Esophagus squamous epithelium (tissue), 5 donors: ENCODE data around the gene PCDHGA1. TPM values are rescaled to one million over a fixed set of nuclear protein-coding genes. Genes with fewer than 3 reads are reported as not detected.
A peak's percentile ranks its signal among the peaks of the same experiment; 100 is the strongest.

Experiments
- DNase-seq: peaks from one replicate; lab custom pipeline; 2025; lab: John Stamatoyannopoulos, UW
- H3K27ac ChIP-seq, 4 donors: fragments of 200-600 bp; sonication (generic); one replicate each; pipeline ENCODE4 v1.5.1; 2016 to 2019; ENCODE audit warnings: mild to moderate bottlenecking in 1 of 4
- H3K27me3 ChIP-seq, 4 donors: fragments of 200-600 bp; sonication (generic); 1 replicate in 3 of 4; 2 replicates in 1 of 4; pipeline versions ENCODE4 v1.5.1 to v1.6.0; 2017 to 2021; ENCODE audit warnings: antibody characterized with exemption in 1 of 4
- H3K36me3 ChIP-seq, 3 donors: fragments of 200-600 bp; sonication (generic); one replicate each; pipeline ENCODE4 v1.5.1; 2016 to 2019
- H3K4me1 ChIP-seq, 3 donors: fragments of 200-600 bp; sonication (generic); one replicate each; pipeline ENCODE4 v1.5.1; 2017 to 2019
- H3K4me3 ChIP-seq, 4 donors: fragments of 200-600 bp; sonication (generic); 1 replicate in 3 of 4; 2 replicates in 1 of 4; pipeline ENCODE4 v1.5.1; 2016 to 2019; ENCODE audit warnings: mild to moderate bottlenecking in 2 of 4, moderate library complexity in 1 of 4
- H3K9me3 ChIP-seq, 3 donors: fragments of 200-600 bp; sonication (generic); one replicate each; pipeline ENCODE4 v1.5.1; 2016 to 2019
- CTCF ChIP-seq, 6 experiments: fragments of 450-650 bp in 4 of 6; fragments of 200-600 bp in 2 of 6; sonication (generic) in 2 of 6; IDR thresholded peaks; one replicate each; pipeline ENCODE4 v1.5.1; 2016 to 2019; ENCODE audit warnings: antibody characterized with exemption in 6 of 6, mild to moderate bottlenecking in 4 of 6, moderate library complexity in 4 of 6
- POLR2A ChIP-seq, 4 donors: fragments of 450-650 bp; IDR thresholded peaks; one replicate each; pipeline ENCODE4 v1.6.1; 2017; ENCODE audit warnings: antibody characterized with exemption in 4 of 4, mild to moderate bottlenecking in 4 of 4, moderate library complexity in 3 of 4
- WGBS, 2 donors: methylation state at CpG; one replicate each; pipeline ENCODE4 v1.1.5; 2018; 5-methylcytosine and 5-hydroxymethylcytosine counted together
- intact Hi-C: fragments of 100-400 bp; cut with DNase I; formaldehyde crosslinking; loops from one replicate; pipeline ENCODE4 v1.15.0; 2022
- total RNA-seq, 4 donors: library from RNA; depleted of rRNA; stranded (reverse); fragments of >200 nt; gene quantifications; one replicate each; pipeline ENCODE4 v1.1.0, GENCODE V29; 2016
- donor health status: DM: yes; HTN: yes; CAD: no.

The PCDHGA1 gene
- total RNA-seq, 4 donors from 2014 or later, result 0.19 to 0.66 (median 0.34) TPM

- WGBS, 2 donors, result 20 to 32% methylated on average over 10 to 11 of the region's 11 CpGs
- peak; percentile 77 to 94 (median 85) for TF ChIP-seq CTCF (IDR thresholded peaks at IDR 0.05)
- peak in 1 of 4 donors; percentile 19 for TF ChIP-seq POLR2A (IDR thresholded peaks at IDR 0.05)
- H3K4me3 ChIP-seq, result peak overlapping the region in 3 of 4 donors; percentile 23 to 41 (median 28)
- peak overlapping the region; percentile 88 to 94 (median 91) for H3K27ac ChIP-seq
- peaks cover 0 to 51% (median 0%) of the 10 kb centered on the region in 3 donors for H3K36me3 ChIP-seq
- peaks cover 0 to 47% (median 15%) of the 10 kb centered on the region in 3 donors for H3K4me1 ChIP-seq
- DNase-seq, result peak; percentile 30
- H3K9me3 ChIP-seq, result no peaks in the 10 kb centered on the region
- no peaks in the 10 kb centered on the region for H3K27me3 ChIP-seq
- intact Hi-C loops, result loop anchor here (5.0 to 10.0 kb wide), 3 partner anchors 35 to 143 kb away; partner anchors contain the start of genes PCDHGA10, PCDHGB7 and PCDHGC3
Measured at GRCh38 chr5:141557681-141558136, 227.4 kb downstream of the PCDHGA1 start.

- H3K4me3 ChIP-seq, result peak overlapping the region in 3 of 4 donors; percentile 23 to 41 (median 28)
- TF ChIP-seq POLR2A (IDR thresholded peaks at IDR 0.05), result no peak
- intact Hi-C loops, result loop anchor here (5.0 to 10.0 kb wide), 3 partner anchors 36 to 143 kb away; partner anchors contain the start of genes PCDHGA10, PCDHGB7 and PCDHGC3
- no peaks in the 10 kb centered on the region for H3K9me3 ChIP-seq
- 29 to 31% methylated on average over 6 of the region's 6 CpGs for WGBS, 2 donors
- peaks cover 0 to 51% (median 0%) of the 10 kb centered on the region in 3 donors for H3K36me3 ChIP-seq
- peaks cover 0 to 47% (median 15%) of the 10 kb centered on the region in 3 donors for H3K4me1 ChIP-seq
- no peaks in the 10 kb centered on the region for H3K27me3 ChIP-seq
- DNase-seq, result no peak
- H3K27ac ChIP-seq, result peak overlapping the region; percentile 88 to 94 (median 91)
Measured at GRCh38 chr5:141558150-141558549, 227.8 kb downstream of the PCDHGA1 start.

- intact Hi-C loops, result loop anchor here (5.0 to 10.0 kb wide), 3 partner anchors 37 to 145 kb away; partner anchors contain the start of genes PCDHGA10, PCDHGB7 and PCDHGC3
- Histone ChIP-seq H3K27ac (peak overlapping the region; percentile 88 to 94 (median 88)), H3K4me3 (no peak overlapping the region), H3K9me3 (no peaks in the 10 kb centered on the region), H3K36me3 (peaks cover 0 to 51% (median 0%) of the 10 kb centered on the region in 3 donors), H3K27me3 (no peaks in the 10 kb centered on the region), H3K4me1 (peaks cover 0 to 54% (median 15%) of the 10 kb centered on the region in 3 donors)
- no peak for TF ChIP-seq POLR2A (IDR thresholded peaks at IDR 0.05)
- TF ChIP-seq CTCF (IDR thresholded peaks at IDR 0.05), result no peak
- no peak for DNase-seq
Measured at GRCh38 chr5:141559461-141559860, 229.1 kb downstream of the PCDHGA1 start.

GRCh38 chr5:141560151-141560550, 229.8 kb downstream of the PCDHGA1 start:
- DNase-seq, result no peak
- Histone ChIP-seq H3K27ac (peak overlapping the region; percentile 88 to 94 (median 88)), H3K4me1 (peaks cover 0 to 56% (median 15%) of the 10 kb centered on the region in 3 donors), H3K36me3 (peaks cover 0 to 54% (median 0%) of the 10 kb centered on the region in 3 donors), H3K27me3 (no peaks in the 10 kb centered on the region), H3K9me3 (no peaks in the 10 kb centered on the region), H3K4me3 (peak overlapping the region in 2 of 4 donors; percentile 5 to 28)
- intact Hi-C loops, result no loop called here
- no peak for TF ChIP-seq POLR2A (IDR thresholded peaks at IDR 0.05)

GRCh38 chr5:141560725-141561483, 230.6 kb downstream of the PCDHGA1 start:
- peak overlapping the region in 3 of 4 donors; percentile 5 to 28 (median 6) for H3K4me3 ChIP-seq
- WGBS, 2 donors, result 14 to 27% methylated on average over 9 of the region's 9 CpGs
- peak overlapping the region; percentile 88 to 94 (median 88) for H3K27ac ChIP-seq
- TF ChIP-seq CTCF (IDR thresholded peaks at IDR 0.05) (peak; percentile 46 to 94 (median 89)), POLR2A (IDR thresholded peaks at IDR 0.05) (peak in 1 of 4 donors; percentile 22)
- DNase-seq, result peak; percentile 8
- H3K36me3 ChIP-seq, result peaks cover 0 to 54% (median 0%) of the 10 kb centered on the region in 3 donors
- no peaks in the 10 kb centered on the region for H3K27me3 ChIP-seq
- H3K9me3 ChIP-seq, result no peaks in the 10 kb centered on the region
- intact Hi-C loops, result no loop called here
- peaks cover 0 to 56% (median 15%) of the 10 kb centered on the region in 3 donors for H3K4me1 ChIP-seq

Other genes starting within 250 kb of the PCDHGA1 start
- 1 to 10 TPM in 2 of 4 donors, under 1 TPM in 2; 0.53 to 2.3 (median 0.97) TPM for gene PCDHB2, start 235.9 kb upstream of the PCDHGA1 start, total RNA-seq
- under 1 TPM; 0.30 to 0.76 (median 0.71) TPM for gene PCDHB3, start 230.0 kb upstream of the PCDHGA1 start, total RNA-seq
- gene PCDHB4, start 208.7 kb upstream of the PCDHGA1 start, total RNA-seq, result 1 to 10 TPM in 2 of 4 donors, under 1 TPM in 2; 0.30 to 2.4 (median 1.3) TPM
- gene PCDHB5, start 195.3 kb upstream of the PCDHGA1 start, total RNA-seq, result 1 to 10 TPM in 2 of 4 donors, under 1 TPM in 2; 0.11 to 1.3 (median 0.86) TPM
- under 1 TPM in 1 of 4 donors, not detected in 3; 0.19 TPM for gene PCDHB6, start 180.5 kb upstream of the PCDHGA1 start, total RNA-seq
- gene PCDHB7, start 157.9 kb upstream of the PCDHGA1 start, total RNA-seq, result under 1 TPM in 3 of 4 donors, not detected in 1; 0.76 to 0.95 (median 0.87) TPM
- gene PCDHB8, start 152.7 kb upstream of the PCDHGA1 start, total RNA-seq, result under 1 TPM in 3 of 4 donors, not detected in 1; 0.09 to 0.38 (median 0.32) TPM
- gene PCDHB16, start 148.1 kb upstream of the PCDHGA1 start, total RNA-seq, result 1 to 10 TPM in 1 of 4 donors, under 1 TPM in 3; 0.11 to 1.3 (median 0.61) TPM
- gene PCDHB9, start 143.4 kb upstream of the PCDHGA1 start, total RNA-seq, result under 1 TPM in 3 of 4 donors, not detected in 1; 0.30 to 0.57 (median 0.44) TPM
- gene PCDHB10, start 138.2 kb upstream of the PCDHGA1 start, total RNA-seq, result 1 to 10 TPM in 2 of 4 donors, under 1 TPM in 2; 0.26 to 1.3 (median 0.76) TPM
- gene PCDHB11, start 130.9 kb upstream of the PCDHGA1 start, total RNA-seq, result 1 to 10 TPM in 1 of 4 donors, under 1 TPM in 3; 0.26 to 2.1 (median 0.49) TPM
- 1 to 10 TPM in 3 of 4 donors, under 1 TPM in 1; 0.22 to 2.6 (median 1.6) TPM for gene PCDHB12, start 121.8 kb upstream of the PCDHGA1 start, total RNA-seq
- gene PCDHB13, start 116.6 kb upstream of the PCDHGA1 start, total RNA-seq, result 1 to 10 TPM; 2.0 to 2.7 (median 2.3) TPM
- gene PCDHB14, start 107.2 kb upstream of the PCDHGA1 start, total RNA-seq, result 1 to 10 TPM; 1.5 to 2.9 (median 2.4) TPM
- gene PCDHB15, start 85.1 kb upstream of the PCDHGA1 start, total RNA-seq, result 1 to 10 TPM in 2 of 4 donors, under 1 TPM in 2; 0.09 to 1.3 (median 1.0) TPM
- 1 to 10 TPM in 1 of 4 donors, under 1 TPM in 3; 0.29 to 2.2 (median 0.87) TPM for gene SLC25A2, start 26.5 kb upstream of the PCDHGA1 start, total RNA-seq
- gene TAF7, start 9.7 kb upstream of the PCDHGA1 start, total RNA-seq, result 10 to 100 TPM; 29.8 to 42.3 (median 35.6) TPM
- 1 to 10 TPM in 1 of 4 donors, under 1 TPM in 3; 0.15 to 2.9 (median 0.61) TPM for gene PCDHGA2, start 8.2 kb downstream of the PCDHGA1 start, total RNA-seq
- 1 to 10 TPM in 1 of 4 donors, under 1 TPM in 3; 0.45 to 1.5 (median 0.52) TPM for gene PCDHGA3, start 13.3 kb downstream of the PCDHGA1 start, total RNA-seq
- gene PCDHGB1, start 19.6 kb downstream of the PCDHGA1 start, total RNA-seq, result 1 to 10 TPM in 3 of 4 donors, under 1 TPM in 1; 0.29 to 1.9 (median 1.5) TPM
- 1 to 10 TPM in 2 of 4 donors, under 1 TPM in 2; 0.12 to 2.9 (median 1.1) TPM for gene PCDHGA4, start 24.5 kb downstream of the PCDHGA1 start, total RNA-seq
- 1 to 10 TPM in 3 of 4 donors, under 1 TPM in 1; 0.09 to 2.9 (median 1.8) TPM for gene PCDHGB2, start 29.5 kb downstream of the PCDHGA1 start, total RNA-seq
- 1 to 10 TPM in 3 of 4 donors, under 1 TPM in 1; 0.38 to 2.3 (median 1.8) TPM for gene PCDHGA5, start 33.6 kb downstream of the PCDHGA1 start, total RNA-seq
- gene PCDHGB3, start 39.7 kb downstream of the PCDHGA1 start, total RNA-seq, result 1 to 10 TPM in 3 of 4 donors, under 1 TPM in 1; 0.26 to 2.7 (median 2.2) TPM
- 1 to 10 TPM in 3 of 4 donors, under 1 TPM in 1; 0.76 to 2.9 (median 2.0) TPM for gene PCDHGA6, start 43.4 kb downstream of the PCDHGA1 start, total RNA-seq
- 1 to 10 TPM in 3 of 4 donors, under 1 TPM in 1; 0.32 to 3.2 (median 2.5) TPM for gene PCDHGA7, start 52.2 kb downstream of the PCDHGA1 start, total RNA-seq
- 1 to 10 TPM; 1.2 to 3.8 (median 2.8) TPM for gene PCDHGB4, start 57.2 kb downstream of the PCDHGA1 start, total RNA-seq
- gene PCDHGA8, start 62.1 kb downstream of the PCDHGA1 start, total RNA-seq, result 1 to 10 TPM in 3 of 4 donors, under 1 TPM in 1; 0.41 to 1.7 (median 1.4) TPM
- gene PCDHGB5, start 67.4 kb downstream of the PCDHGA1 start, total RNA-seq, result 1 to 10 TPM; 5.5 to 7.5 (median 6.7) TPM
- gene PCDHGA9, start 72.3 kb downstream of the PCDHGA1 start, total RNA-seq, result 1 to 10 TPM; 3.8 to 5.5 (median 5.1) TPM
- gene PCDHGB6, start 77.5 kb downstream of the PCDHGA1 start, total RNA-seq, result 1 to 10 TPM; 1.4 to 5.7 (median 4.2) TPM
- gene PCDHGA10, start 82.5 kb downstream of the PCDHGA1 start, total RNA-seq, result 1 to 10 TPM; 4.1 to 8.0 (median 7.3) TPM
- gene PCDHGB7, start 87.2 kb downstream of the PCDHGA1 start, total RNA-seq, result 10 to 100 TPM in 1 of 4 donors, 1 to 10 TPM in 3; 4.1 to 10.9 (median 5.8) TPM
- 1 to 10 TPM; 1.1 to 4.2 (median 3.5) TPM for gene PCDHGA11, start 90.5 kb downstream of the PCDHGA1 start, total RNA-seq
- gene PCDHGA12, start 100.0 kb downstream of the PCDHGA1 start, total RNA-seq, result 1 to 10 TPM; 2.0 to 8.0 (median 2.5) TPM
- 10 to 100 TPM; 36.6 to 52.5 (median 38.6) TPM for gene PCDHGC3, start 145.5 kb downstream of the PCDHGA1 start, total RNA-seq
- 1 to 10 TPM in 3 of 4 donors, under 1 TPM in 1; 0.21 to 3.3 (median 2.1) TPM for gene PCDHGC4, start 154.5 kb downstream of the PCDHGA1 start, total RNA-seq
- gene PCDHGC5, start 158.6 kb downstream of the PCDHGA1 start, total RNA-seq, result 1 to 10 TPM in 3 of 4 donors, under 1 TPM in 1; 0.26 to 1.7 (median 1.5) TPM